ENCODE measurements around the gene SCG3.
A peak's percentile ranks its signal among the peaks of the same experiment; 100 is the strongest.

Gene SCG3

DNA sequence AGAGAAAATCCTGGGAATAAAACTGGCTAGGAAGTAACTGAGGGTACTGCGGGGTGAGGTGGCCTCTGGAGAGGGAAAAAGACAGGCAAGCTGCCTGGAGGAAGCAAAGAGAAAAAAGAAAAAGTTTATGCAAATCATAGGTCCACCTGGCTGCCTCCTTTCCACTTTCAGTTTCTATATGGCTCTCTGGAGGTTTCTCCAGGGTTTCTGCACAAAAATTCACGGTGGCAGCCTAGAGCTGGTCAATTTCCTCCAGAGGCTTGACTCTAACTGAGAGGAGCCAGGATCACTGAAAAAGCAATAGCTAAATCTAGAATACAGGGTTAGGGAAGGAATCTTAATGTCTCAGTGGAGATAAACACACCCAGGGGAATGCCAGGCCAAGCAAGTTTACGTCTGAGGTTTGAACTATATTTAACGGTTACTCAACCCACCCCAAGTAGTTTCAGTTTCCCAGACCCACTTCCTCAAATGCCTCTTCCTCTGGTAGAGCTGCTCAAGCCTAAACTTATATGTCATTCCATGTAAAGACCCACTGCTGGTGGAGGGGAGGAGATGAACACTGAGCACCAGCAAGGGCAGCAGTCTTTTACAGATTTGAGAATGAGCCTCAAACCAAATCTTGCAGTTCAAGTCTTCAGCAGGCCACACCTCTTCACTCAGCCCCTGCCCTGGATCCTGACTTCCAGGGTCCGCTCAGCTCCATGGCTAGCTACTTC lies 50.4 kb downstream of the SCG3 start:
- DNase-seq = peak in 1 of 2 donors; percentile 23

DNA sequence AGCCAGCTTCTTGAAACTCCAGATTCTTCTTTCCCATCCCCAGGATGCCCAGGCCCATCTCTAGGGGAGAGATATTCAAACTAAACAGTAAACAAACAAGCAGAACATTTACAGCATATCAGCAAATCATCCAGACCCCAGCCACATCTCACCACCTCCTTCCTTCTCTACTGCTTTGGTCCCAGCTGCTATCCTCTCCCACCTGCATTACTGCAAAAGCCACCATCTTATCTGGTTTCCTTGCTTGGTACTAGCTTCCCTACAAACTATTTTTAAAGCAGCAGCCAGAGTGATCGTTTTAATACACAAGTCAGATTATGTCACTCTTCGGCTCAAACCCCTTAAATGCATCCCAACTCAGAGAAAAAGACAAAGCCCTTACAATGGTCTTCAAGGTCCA lies 51.3 kb downstream of the SCG3 start:
- no peak for DNase-seq

DNA sequence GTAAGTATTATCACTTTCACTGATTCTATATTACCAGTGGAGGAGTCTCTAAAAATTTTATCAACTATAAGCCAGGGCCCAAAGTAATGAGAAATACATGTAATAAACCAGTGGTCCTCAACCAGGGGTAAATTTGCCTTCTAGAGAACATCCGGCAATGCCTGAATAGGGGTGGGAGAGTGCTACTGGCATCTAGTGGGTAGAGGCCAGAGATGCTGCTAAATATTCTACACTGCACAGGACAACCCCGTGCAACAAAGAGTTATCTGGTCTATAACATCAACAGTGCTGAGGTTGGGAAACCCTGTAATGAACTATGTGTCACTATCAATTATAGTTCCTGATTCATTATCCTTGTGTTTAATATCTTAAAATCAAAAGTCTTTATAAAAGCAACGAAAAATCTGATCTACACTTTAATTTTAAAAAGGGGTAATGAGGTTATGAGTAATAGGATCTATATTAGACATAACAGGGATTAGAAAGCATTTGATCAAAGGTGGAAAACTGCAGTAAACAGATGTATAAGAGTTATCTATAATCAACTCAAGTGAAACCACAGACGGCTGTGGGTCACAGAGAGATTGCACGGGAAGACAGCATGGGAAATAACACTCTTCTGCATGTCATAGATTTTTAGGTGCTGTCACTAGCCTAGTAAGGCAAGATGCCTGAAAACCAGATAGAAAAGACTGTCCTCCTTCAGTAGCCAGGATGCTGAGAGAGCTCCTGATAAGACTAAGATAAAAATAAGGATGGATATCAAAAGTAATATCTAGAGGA lies 54.1 kb downstream of the SCG3 start:
- no peak for DNase-seq

DNA sequence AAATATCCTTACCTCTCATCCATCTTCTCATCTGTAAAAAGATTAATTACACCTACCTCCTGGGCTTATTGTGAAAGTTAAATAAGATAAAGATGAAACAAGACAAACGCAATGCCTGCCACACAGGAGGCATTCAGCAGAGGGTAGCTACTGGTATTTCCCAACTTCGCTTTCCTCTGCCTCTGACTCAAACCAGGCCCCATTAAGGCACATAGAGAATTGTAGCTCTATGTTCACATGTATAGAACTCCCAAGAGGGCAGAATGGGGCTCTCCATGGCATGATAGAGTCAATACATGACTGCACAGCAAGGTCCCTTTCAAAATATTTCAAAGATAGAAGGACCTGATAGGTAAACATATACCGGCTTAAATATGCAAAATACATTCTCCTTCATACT lies 54.8 kb downstream of the SCG3 start:
- no peak for DNase-seq

DNA sequence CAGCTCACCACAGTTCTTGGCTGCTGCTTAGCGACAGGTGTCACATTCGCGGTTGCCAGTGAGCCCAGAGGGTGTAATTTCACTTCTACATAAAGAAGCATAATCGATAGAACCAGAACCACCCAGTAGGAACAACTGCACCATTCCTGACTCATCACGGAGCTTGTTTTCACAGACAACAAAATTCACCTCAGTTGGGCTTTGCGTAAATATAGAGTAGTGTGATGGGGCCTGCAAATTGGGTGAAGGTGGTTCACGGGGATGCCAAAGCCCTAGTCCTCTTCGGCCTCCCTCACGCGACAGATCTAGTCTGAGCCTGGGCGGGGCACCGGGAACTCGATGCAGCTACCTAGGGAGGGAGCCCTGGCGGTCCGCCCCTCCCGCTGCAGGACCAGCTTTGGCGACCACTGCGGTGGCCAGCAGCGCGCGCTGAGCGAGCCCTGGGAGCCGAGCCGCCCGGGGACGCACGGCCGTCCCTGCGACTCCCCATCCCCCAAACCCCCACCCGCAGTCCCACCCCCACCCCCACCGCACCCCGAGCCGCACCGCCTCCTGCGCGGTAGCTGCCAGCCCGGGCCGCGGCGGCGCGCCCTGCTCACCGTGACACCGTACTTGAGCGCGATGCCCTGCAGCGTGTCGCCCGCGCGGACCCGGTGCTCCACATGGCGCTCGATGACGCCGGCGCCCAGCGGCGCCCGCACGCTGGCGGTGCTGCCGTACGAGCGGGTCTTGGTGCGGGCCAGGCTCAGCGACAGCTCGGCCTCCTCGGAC lies 55.6 kb downstream of the SCG3 start:
- peak in 1 of 2 donors; percentile 54 for DNase-seq

DNA sequence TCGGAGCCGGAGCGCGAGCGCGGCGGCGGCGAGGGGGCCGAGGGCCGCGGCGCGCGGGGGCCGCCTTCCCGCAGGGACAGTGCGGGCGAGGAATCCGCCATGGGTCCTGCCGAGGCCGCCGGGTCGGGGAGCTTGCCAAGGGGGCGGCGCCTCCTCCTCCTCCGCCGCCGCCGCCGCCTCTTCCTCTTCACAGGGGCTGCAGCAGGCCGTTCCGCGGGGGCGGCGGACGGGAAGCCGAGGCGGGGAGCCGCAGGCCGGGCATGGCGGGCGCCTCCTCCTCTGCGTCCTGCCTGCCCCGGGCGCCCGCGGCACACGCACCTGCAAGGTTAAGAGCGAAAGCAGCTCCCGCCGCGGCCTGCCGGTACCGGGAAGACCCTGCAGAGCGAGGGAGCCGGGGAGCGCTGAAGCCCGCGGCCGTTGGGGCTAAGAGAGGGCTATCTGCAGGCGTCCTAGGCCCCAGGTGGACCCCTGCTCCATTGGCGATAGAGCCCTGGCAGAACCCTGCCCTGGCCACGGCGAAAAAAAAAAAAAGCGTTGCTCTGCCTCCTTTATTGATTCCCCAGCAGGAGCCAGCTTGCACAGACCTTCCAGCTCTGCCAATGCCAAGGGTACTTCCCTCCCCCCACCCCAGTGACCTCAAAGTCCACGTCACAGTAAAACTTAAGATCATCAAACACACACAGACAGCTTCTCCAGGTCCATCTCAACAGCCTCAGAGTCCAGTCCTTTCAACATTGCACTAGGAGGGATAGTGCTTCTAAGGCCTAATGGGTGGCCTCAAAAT lies 56.4 kb downstream of the SCG3 start, which contains the start of gene LYSMD2:
Gene LYSMD2 (minus strand): TSS at position 134 of the 784 bp plus-strand sequence. CDS start 33 bp downstream, at position 101.
- peak; percentile 38 to 58 for DNase-seq

DNA sequence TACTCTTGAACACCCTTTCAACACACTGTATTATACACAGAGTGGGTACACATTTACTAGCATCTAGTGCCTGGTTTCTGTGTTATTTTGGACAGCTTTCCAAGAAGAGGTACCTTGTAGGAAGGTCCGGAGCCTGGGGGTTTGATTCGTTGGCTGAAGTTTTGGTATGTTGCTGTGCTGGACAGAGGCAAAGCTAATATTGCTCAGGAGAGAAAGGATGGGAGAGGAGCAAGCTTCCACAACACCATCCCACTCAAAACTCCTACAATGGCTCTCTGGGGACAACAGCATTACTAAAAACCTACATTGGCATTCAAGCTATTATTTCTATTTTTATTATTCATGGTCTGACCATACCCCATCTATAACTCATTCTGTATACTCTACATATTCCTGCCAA lies 57.2 kb downstream of the SCG3 start:
- DNase-seq = no peak

DNA sequence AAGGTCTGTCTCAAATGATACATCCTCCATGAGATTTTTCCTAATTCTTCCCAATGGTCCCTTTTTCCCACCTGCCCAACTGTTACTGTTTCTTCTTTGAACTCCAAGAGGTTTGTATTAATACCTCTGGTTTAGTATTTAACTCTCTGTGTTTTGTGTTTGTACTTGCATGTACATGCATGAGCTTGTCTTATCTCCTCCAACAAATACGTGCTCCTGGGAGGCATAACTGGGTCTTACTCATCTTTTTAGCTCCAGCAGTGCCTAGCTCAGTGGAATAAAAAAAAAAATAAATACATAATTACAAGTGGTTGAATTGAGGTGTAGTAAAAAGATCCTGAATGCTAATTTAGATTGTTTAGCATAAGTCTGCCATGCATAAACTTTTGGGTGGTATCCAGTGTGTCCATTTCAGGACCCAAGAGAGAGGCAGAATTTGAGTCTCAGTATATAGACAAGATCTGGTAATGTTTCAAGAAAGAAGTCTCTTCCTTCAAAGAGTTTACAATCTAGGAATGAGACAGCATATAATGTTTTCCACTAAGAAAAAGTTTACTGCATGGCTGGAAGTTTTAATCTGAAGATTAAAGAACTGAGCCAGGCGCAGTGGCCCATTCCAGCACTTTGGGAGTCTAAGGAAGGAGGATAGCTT lies 57.9 kb downstream of the SCG3 start:
- no peak for DNase-seq

DNA sequence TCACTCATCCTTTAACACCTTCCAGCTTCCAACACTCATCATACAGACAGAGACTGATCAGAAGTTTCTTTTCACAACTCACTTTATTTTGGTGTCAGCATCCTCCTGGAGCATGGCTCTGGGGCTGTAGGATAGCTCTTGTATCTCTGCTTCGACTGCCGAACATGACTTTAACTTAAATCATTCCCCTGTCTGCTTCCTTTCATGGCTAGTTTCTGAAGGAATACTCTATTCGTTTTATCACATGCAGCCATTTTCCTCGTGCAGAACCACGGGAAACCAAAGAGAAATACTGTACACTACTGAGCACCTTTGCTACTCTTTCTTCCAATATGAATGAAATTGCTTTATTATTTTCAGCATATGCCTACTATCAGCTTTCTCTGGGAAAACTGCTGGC lies 68.0 kb downstream of the SCG3 start:
- no peak for DNase-seq

DNA sequence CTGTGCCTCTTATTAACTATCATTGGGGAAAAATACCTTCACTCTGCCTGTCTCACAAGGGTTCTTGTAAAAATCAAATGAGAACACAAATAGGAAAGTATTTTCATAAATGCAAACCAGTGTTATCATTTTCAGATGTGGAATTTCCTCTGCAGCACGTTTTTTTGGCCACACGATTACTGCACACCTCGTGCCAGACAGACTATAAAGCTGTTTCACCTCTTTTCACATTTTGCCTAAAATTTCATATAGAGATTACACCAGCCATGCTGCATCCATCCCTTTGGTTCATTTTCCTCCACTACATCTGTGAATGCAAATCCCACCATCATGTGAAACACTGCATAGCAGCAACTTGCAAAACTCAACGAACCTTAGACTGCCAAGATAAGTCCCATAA lies 68.9 kb downstream of the SCG3 start:
- DNase-seq = no peak

DNA sequence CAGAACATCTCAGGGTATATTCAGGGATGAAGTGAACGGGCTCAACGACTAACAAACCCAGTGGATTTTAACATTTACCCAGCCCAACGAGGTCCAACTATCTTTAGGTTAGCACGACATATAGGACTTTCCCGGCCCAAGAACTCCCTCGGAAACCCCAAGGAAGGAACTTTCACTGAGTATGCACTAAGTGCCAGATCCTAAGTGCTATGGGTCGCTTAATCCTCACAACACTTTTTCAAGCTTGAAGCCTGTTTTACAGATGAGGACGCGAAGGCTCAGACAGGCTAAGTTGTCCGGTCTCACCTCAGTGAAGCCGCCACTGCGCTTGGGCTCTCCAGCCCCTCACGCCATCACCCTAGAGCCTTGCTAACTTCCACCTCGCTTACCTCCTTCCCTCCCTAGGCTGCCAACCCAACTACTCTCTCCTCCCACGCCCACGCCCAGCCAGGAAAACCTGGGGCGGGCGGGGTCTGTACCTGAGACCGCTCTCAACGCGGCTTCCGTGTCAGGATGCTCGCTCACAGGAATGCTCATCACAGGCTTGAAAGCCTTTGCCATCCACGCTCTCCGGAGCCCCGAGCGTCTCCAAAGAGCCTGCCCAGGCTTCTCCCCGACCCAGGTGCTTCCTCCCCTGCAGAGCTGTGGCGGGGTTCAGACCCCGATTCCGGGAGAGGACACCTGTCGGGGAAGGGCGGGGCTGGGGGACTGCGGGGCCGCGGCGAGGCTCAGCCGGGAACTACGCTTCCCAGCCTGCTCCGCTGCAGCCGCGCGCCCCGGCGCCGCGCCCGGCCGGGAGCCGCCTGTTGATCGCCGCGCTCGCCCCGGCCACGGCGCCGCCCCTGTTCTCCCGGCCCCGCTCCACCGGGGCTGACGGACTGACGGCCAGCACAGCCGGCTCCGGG lies 69.7 kb downstream of the SCG3 start, which contains the start of gene TMOD2:
Gene TMOD2 (plus strand): TSS at position 806 of the 905 bp plus-strand sequence. CDS start 14,845 bp downstream, outside the sequence.
- DNase-seq = peak; percentile 40 to 61

DNA sequence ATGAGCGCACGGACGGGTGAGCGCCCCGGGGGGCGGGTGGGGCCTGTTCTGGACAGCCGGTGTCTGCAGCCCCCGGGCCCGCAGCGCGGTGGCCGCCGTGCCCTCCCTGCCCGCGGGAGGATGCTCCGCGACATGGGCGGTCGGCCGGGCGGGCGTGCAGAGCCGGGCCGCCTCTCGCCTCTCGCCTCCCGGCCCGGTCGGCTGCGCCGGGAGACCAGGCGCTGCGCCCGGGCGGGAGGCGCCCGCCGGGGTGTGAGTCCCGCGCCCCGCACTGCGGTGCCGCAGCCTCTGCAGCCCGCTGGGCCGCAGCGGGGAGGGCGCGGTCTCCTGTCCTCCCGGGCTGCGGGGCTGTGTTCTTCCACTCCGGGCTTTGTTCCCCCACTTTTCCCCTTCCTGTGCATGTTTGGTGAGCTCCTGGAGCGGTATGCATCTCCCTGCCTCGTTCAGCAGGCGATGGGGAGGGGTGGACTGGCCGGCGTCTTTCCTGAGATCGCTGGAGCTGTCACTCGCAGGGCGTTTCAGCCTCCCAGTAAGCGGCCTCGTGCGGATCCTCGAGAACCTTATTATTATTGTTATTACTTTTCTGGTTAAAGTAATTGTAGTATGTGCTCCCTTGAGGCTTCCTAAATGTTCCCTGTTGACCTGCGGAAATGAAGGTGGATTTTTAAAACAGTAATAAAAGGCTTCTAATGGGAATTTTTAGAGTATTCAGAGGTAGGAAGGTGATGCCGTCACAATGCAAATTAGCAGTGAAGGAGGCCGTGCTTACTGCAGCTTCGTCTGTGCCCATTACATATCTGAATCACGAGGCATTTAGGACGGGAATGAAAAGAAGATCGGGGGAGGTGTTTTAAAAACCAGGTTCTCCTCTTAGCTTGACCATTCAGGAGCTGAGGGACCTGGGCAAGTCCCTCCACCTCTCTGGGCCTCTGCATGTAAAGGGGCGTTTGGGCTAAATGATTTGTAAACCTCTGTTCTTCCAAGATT lies 70.7 kb downstream of the SCG3 start:
- peak; percentile 44 to 53 for DNase-seq

DNA sequence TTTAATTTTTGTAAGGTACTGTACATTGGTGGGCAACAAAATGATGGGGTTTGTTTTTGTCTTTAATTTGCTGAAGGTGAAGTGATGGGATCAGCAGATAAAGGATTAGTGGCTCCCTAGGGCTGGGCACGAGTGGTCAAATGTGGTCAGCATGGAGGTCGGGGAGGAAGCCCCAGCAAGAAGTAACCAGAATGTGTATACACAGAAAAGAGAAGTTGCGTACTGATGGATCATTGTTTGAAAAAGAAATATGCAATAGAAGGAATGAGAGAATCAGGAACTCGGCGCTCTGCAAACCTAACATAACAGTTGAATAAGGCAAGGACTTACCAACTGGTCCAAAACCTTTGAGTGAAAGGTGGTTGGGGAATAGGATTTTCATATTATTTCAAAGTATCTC lies 71.6 kb downstream of the SCG3 start:
- DNase-seq = no peak

DNA sequence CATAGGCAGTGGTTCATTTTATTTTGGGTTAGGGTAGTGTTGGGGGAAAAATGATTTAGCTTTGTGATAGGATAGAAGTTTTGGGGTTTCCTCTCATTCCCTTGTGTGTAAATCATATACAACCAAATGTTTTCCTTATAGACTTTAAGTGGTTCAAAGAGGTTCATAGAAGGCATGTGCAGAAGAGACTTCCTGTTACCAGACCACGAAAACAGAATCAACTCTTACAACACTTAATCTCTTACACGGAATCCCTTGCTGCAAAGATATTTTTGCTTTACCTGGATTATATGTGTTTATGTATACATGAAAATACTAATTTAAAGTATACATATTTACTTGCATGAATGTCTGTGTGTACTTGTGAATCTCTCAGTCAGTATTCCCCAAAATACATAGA lies 73.0 kb downstream of the SCG3 start:
- no peak for DNase-seq

DNA sequence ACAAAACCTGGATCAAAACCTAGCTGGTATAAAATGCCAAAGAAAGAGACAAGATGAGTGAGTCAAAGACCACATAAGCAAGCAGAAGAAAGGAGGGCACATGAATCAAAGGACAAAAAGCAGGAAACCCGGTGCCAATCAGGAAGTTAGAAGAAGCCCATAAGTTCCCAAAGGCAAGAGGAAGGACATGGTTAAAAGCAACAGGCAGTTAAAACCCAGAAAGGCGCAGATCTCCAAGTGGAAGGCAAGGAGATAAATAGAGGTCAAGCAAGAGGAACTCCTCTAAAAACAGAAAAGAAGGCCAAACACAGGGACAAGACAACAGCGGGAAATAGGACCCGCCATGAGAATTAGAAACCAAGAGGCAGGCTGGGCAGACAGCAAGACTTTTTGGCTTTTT lies 74.5 kb downstream of the SCG3 start:
- no peak for DNase-seq

DNA sequence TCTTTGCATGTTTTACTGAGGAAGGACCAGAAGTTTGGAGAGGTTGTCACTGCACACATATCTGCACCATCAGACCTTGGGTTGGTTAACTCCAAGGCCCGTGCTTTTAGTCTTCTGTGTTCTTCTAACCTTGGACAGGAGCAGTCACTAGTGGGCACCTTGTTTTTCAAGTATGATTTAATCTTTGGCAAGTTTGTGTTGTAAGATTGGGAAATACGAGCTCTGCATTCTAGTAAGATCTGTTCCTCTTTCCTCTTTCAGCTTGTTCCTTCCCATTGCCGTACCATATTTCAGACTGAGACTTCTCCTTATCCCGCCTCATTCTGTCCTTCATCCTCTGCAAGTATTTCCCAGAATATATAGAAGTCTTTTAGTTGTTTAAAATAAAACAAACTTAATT lies 75.2 kb downstream of the SCG3 start:
- DNase-seq = no peak

DNA sequence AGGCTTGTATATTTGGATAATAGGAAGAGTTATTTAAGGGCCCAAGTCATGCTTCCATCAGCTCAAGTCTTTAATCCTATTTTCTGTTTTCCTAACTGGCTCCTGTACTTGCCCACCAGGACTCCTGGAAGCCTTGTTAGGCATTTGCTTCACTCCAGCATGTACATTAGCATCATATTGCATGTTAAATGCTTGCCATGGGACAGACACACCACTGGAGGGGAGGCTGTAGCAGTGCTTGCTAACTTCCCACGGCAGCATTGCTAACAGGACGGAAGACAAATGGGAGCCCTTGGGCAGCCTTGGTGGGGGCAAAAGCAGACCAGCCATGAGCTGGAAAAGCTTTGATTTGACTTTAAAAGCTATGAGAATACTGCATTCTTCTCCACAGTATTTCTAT lies 76.1 kb downstream of the SCG3 start:
- DNase-seq = no peak

DNA sequence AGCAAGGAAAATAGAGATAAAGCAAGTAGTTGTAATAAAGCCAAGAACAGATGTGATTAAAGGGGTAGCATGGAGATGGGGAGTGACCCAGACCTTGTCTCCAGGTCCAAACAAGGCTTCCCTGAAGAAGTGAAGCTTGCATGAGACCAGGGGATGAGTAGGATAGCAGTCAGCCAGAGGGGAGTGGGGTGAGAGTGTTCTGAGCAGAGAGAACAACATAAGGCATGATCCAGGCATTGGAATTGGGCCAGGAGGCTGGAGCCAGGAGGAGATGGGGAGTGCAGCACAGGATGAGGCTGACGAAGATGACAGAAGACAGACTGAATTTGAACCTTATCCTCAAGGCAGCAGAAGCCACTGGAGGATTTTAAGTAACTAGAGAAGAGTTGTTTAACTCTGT lies 77.3 kb downstream of the SCG3 start:
- peak; percentile 41 to 54 for DNase-seq

DNA sequence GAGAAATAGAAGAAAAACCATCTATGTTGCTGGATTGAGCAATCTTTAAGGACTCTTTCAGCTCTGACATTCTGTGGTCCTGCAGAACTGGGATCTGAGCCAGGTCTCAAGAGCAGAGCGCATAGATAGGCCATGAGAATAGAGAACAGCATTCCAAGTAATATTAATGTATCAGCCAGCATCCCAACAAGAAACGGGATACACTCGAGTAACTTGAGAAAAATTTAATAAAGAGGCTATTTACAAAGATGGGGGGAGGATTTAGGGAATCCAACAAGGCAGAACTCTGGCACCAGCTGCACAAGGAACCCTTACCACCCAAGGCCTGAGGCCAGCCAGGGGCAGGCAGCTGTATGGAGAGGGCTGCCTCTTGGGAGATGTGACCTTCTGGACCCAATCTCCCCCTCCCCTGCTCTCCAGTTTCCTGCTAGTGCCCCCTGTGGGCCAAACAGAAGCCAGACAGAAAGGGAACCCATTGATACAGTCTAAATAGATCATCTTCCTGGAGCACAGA lies 78.3 kb downstream of the SCG3 start:
- DNase-seq = no peak
